WTC11 (cell line): ENCODE data around the gene TTC28.

Experiments
- ATF2 ChIP-seq: sonication (generic); formaldehyde crosslinking; IDR thresholded peaks from 2 replicates; pipeline ENCODE4 v1.8.1; 2022; ENCODE audit warnings: low read depth, missing genetic modification reagents, borderline replicate concordance
- CREB1 ChIP-seq: sonication (generic); formaldehyde crosslinking; IDR thresholded peaks from 2 replicates; pipeline ENCODE4 v1.8.0; 2023; ENCODE audit warnings: mild to moderate bottlenecking, missing genetic modification reagents
- CTCF ChIP-seq: fragments of 200-600 bp; IDR thresholded peaks from 2 replicates; pipeline ENCODE4 v1.8.0; 2022; ENCODE audit warnings: antibody characterized with exemption
- GABPB1 ChIP-seq: sonication (generic); formaldehyde crosslinking; IDR thresholded peaks from 2 replicates; pipeline ENCODE4 v1.8.1; 2023; ENCODE audit warnings: mild to moderate bottlenecking, missing genetic modification reagents
- MYBL2 ChIP-seq: sonication (generic); formaldehyde crosslinking; IDR thresholded peaks from 2 replicates; pipeline ENCODE4 v1.8.1; 2023; ENCODE audit warnings: mild to moderate bottlenecking, moderate library complexity, missing genetic modification reagents
- SMAD3 ChIP-seq: sonication (generic); formaldehyde crosslinking; IDR thresholded peaks from 2 replicates; pipeline ENCODE4 v1.8.0; 2022; ENCODE audit warnings: missing genetic modification reagents, mild to moderate bottlenecking, borderline replicate concordance
- TCF7 ChIP-seq: sonication (generic); formaldehyde crosslinking; IDR thresholded peaks from 2 replicates; pipeline ENCODE4 v1.8.0; 2022; ENCODE audit warnings: mild to moderate bottlenecking, low read depth, missing genetic modification reagents, moderate library complexity
- USF2 ChIP-seq: sonication (generic); formaldehyde crosslinking; IDR thresholded peaks from 2 replicates; pipeline ENCODE4 v1.8.1; 2023; ENCODE audit warnings: mild to moderate bottlenecking, missing genetic modification reagents, moderate library complexity
- ZBTB21 ChIP-seq: sonication (generic); formaldehyde crosslinking; IDR thresholded peaks from 2 replicates; pipeline ENCODE4 v1.8.1; 2023; ENCODE audit warnings: mild to moderate bottlenecking, missing genetic modification reagents, borderline replicate concordance
- ZBTB43 ChIP-seq: sonication (generic); formaldehyde crosslinking; IDR thresholded peaks from 2 replicates; pipeline ENCODE4 v1.8.1; 2023; ENCODE audit warnings: mild to moderate bottlenecking, missing genetic modification reagents
- ZNF121 ChIP-seq: sonication (generic); formaldehyde crosslinking; IDR thresholded peaks from 2 replicates; pipeline ENCODE4 v1.8.0; 2023; ENCODE audit warnings: missing genetic modification reagents
- ZNF416 ChIP-seq: fragments of 250-450 bp; sonication (Bioruptor Pico); IDR thresholded peaks from 2 replicates; pipeline ENCODE4 v1.9.0; 2021; ENCODE audit warnings: mild to moderate bottlenecking, inconsistent platforms

GRCh38 chr22:28268171-28268570, 411.5 kb downstream of the TTC28 start:
- TF ChIP-seq ATF2 (no peak), ZNF416 (CRISPR knock-in tag) (no peak), CTCF (no peak), ZNF121 (CRISPR knock-in tag) (no peak), CREB1 (CRISPR knock-in tag) (no peak), TCF7 (CRISPR knock-in tag) (no peak), SMAD3 (no peak), GABPB1 (CRISPR knock-in tag) (no peak), MYBL2 (no peak), USF2 (no peak), ZBTB43 (CRISPR knock-in tag) (no peak), ZBTB21 (CRISPR knock-in tag) (no peak)
